Stimulated activated CD8-positive, alpha-beta memory T cell treated with anti-CD3 and anti-CD28 coated beads, Interleukin-15, amount 100 ng/mL, for 1 hour (primary cell): Measurements from ENCODE around the gene WDR7.

Experiments
- DNase-seq: peaks from one replicate; pipeline ENCODE4 v3.0.0-alpha.2; 2020; ENCODE audit warnings: low read depth

WDR7 gene

GRCh38 chr18:56804395-56804794 is 153.2 kb downstream of the WDR7 start:
- no peak for DNase-seq

- no peak for DNase-seq
Observed at GRCh38 chr18:56807901-56808300, 156.7 kb downstream of the WDR7 start.

GRCh38 chr18:56812674-56813073 is 161.5 kb downstream of the WDR7 start:
- no peak for DNase-seq

- no peak for DNase-seq
Observed at GRCh38 chr18:56815926-56816325, 164.8 kb downstream of the WDR7 start.

GRCh38 chr18:56823986-56824565 is 172.9 kb downstream of the WDR7 start:
- no peak for DNase-seq

GRCh38 chr18:56825321-56825720 is 174.2 kb downstream of the WDR7 start:
- no peak for DNase-seq

- DNase-seq, result no peak
Observed at GRCh38 chr18:56825878-56826277, 174.7 kb downstream of the WDR7 start.

GRCh38 chr18:56831988-56832387 is 180.8 kb downstream of the WDR7 start:
- no peak for DNase-seq

- DNase-seq, result no peak
Observed at GRCh38 chr18:56835331-56835730, 184.2 kb downstream of the WDR7 start.

- DNase-seq, result no peak
Observed at GRCh38 chr18:56836173-56836572, 185.0 kb downstream of the WDR7 start.

GRCh38 chr18:56841836-56842235 is 190.7 kb downstream of the WDR7 start:
- DNase-seq, result no peak

GRCh38 chr18:56843241-56843640 is 192.1 kb downstream of the WDR7 start:
- DNase-seq, result no peak

- DNase-seq, result no peak
Observed at GRCh38 chr18:56844556-56844955, 193.4 kb downstream of the WDR7 start.

- no peak for DNase-seq
Observed at GRCh38 chr18:56851774-56852173, 200.6 kb downstream of the WDR7 start.

GRCh38 chr18:56853961-56854360 is 202.8 kb downstream of the WDR7 start:
- DNase-seq, result no peak

GRCh38 chr18:56861244-56861643 is 210.1 kb downstream of the WDR7 start:
- no peak for DNase-seq

GRCh38 chr18:56869189-56869777 is 218.1 kb downstream of the WDR7 start:
- no peak for DNase-seq

GRCh38 chr18:56870982-56871381 is 219.8 kb downstream of the WDR7 start:
- DNase-seq, result no peak

GRCh38 chr18:56872140-56872539 is 221.0 kb downstream of the WDR7 start:
- no peak for DNase-seq

- no peak for DNase-seq
Observed at GRCh38 chr18:56873441-56874140, 222.4 kb downstream of the WDR7 start.

- DNase-seq, result no peak
Observed at GRCh38 chr18:56878711-56879110, 227.6 kb downstream of the WDR7 start.

- no peak for DNase-seq
Observed at GRCh38 chr18:56884511-56884910, 233.4 kb downstream of the WDR7 start.

- no peak for DNase-seq
Observed at GRCh38 chr18:56888978-56889377, 237.8 kb downstream of the WDR7 start.

GRCh38 chr18:56889621-56890020 is 238.5 kb downstream of the WDR7 start:
- DNase-seq, result no peak
